Measurements from ENCODE around the gene GMIP. TPM values are rescaled to one million over a fixed set of nuclear protein-coding genes. Genes with fewer than 3 reads are reported as not detected.

Gene GMIP
- total RNA-seq, 1 donor from 2014 or later = 37.3 TPM

- intact Hi-C loops (cut with DNase I) = no loop called here
- H3K9me3 ChIP-seq = no peaks in the 10 kb centered on the region
- H3K36me3 ChIP-seq = peaks cover 94% of the 10 kb centered on the region
- no peak for DNase-seq
- H3K27ac ChIP-seq = no peak overlapping the region
- ATAC-seq = no peak
- no peak overlapping the region for H3K4me3 ChIP-seq
- H3K4me1 ChIP-seq = no peaks in the 10 kb centered on the region
- TF ChIP-seq, protein P1, sequence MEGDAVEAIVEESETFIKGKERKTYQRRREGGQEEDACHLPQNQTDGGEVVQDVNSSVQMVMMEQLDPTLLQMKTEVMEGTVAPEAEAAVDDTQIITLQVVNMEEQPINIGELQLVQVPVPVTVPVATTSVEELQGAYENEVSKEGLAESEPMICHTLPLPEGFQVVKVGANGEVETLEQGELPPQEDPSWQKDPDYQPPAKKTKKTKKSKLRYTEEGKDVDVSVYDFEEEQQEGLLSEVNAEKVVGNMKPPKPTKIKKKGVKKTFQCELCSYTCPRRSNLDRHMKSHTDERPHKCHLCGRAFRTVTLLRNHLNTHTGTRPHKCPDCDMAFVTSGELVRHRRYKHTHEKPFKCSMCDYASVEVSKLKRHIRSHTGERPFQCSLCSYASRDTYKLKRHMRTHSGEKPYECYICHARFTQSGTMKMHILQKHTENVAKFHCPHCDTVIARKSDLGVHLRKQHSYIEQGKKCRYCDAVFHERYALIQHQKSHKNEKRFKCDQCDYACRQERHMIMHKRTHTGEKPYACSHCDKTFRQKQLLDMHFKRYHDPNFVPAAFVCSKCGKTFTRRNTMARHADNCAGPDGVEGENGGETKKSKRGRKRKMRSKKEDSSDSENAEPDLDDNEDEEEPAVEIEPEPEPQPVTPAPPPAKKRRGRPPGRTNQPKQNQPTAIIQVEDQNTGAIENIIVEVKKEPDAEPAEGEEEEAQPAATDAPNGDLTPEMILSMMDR (IDR thresholded peaks at IDR 0.05) = no peak
- no peaks in the 10 kb centered on the region for H3K27me3 ChIP-seq
Observed at GRCh38 chr19:19651076-19651475, 7.6 kb upstream of the GMIP start.

DNA sequence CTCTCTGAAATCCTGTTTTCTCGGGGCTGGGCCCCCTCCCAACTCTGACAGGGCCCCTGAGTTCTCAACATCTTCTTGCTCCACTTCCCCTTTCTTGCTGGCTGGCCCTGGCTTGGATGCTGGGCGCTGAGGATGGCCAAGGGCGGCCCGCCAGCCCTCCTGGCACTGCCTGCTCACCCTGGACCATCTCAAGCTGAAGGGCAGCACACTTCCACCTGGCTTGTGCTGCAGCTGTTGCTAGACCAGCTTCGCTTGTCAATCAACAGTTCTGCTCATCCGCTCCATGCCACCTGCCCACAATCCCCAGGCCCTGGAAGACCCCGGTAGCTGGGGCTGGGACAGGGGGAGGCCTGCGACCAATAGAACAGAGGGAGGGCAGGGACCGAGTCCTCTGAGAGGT, 6.9 kb upstream of the GMIP start:
- Histone ChIP-seq H3K27me3 (no peaks in the 10 kb centered on the region), H3K4me3 (no peak overlapping the region), H3K36me3 (peaks cover 94% of the 10 kb centered on the region), H3K4me1 (no peaks in the 10 kb centered on the region), H3K9me3 (no peaks in the 10 kb centered on the region), H3K27ac (no peak overlapping the region)
- no peak for DNase-seq
- intact Hi-C loops (cut with DNase I) = no loop called here
- ATAC-seq = no peak
- TF ChIP-seq, protein P1 (IDR thresholded peaks at IDR 0.05) = no peak

- DNase-seq (no peak), ATAC-seq (no peak)
- intact Hi-C loops (cut with DNase I) = no loop called here
- Histone ChIP-seq H3K36me3 (peaks cover 91% of the 10 kb centered on the region), H3K4me1 (no peaks in the 10 kb centered on the region), H3K27me3 (no peaks in the 10 kb centered on the region), H3K27ac (no peak overlapping the region), H3K9me3 (no peaks in the 10 kb centered on the region), H3K4me3 (no peak overlapping the region)
- TF ChIP-seq, protein P1 (IDR thresholded peaks at IDR 0.05) = no peak
Observed at GRCh38 chr19:19649580-19649995, 6.1 kb upstream of the GMIP start.

GRCh38 chr19:19649155-19649554, 5.7 kb upstream of the GMIP start:
- peaks cover 86% of the 10 kb centered on the region for H3K36me3 ChIP-seq
- no peaks in the 10 kb centered on the region for H3K4me1 ChIP-seq
- H3K9me3 ChIP-seq = no peaks in the 10 kb centered on the region
- H3K4me3 ChIP-seq = no peak overlapping the region
- ATAC-seq (no peak), DNase-seq (no peak)
- no peak overlapping the region for H3K27ac ChIP-seq
- H3K27me3 ChIP-seq = no peaks in the 10 kb centered on the region
- intact Hi-C loops (cut with DNase I) = no loop called here
- TF ChIP-seq, protein P1 (IDR thresholded peaks at IDR 0.05) = no peak

DNA sequence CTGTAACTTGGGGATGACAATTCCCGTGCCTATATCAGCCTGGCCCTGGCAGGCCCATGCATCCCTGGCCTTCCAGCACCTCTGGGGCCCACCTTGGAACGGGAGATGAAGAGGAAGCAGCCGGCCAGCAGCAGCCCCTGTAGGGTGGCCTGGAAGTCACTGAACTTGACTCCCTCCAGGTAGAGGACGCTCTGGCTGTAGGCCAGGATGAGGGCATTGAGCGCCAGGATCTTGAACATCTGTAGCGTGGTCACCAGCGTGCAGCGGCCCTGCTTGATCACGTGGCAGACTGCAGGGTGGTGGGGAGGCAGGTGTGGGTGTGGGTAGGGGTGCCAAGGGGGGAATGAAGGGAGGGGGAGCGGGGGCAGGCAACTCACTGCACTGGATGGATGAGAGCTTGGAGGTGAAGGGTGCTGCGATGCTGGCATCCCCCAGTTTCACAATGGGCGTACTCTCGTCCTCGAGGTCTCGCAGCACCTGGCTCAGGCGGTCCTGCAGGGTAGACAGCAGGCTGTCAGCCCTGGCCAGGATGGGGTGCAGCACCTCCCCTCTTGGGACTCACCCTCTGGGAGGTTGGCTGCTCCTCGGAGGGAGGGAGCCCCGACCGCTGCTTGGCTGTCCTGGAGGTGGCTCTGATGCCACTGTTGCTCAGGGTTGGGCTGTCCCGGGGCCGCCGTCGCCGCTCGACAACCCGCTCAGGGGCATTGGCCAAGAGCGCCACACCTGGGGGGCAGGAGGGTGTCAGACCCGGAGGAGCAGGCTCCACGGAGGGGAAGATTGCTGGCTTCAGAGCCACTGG, 3.8 kb upstream of the GMIP start:
- TF ChIP-seq, protein P1 (IDR thresholded peaks at IDR 0.05) = no peak
- DNase-seq (no peak), ATAC-seq (no peak)
- H3K4me3 ChIP-seq = no peak overlapping the region
- H3K36me3 ChIP-seq = peaks cover 67% of the 10 kb centered on the region
- H3K4me1 ChIP-seq = peaks cover 8% of the 10 kb centered on the region
- no peaks in the 10 kb centered on the region for H3K9me3 ChIP-seq
- H3K27me3 ChIP-seq = no peaks in the 10 kb centered on the region
- intact Hi-C loops (cut with DNase I) = no loop called here
- no peak overlapping the region for H3K27ac ChIP-seq

All from upper lobe of right lung (tissue), 1 donor.